Fibroblast of upper back skin (primary cell): ENCODE measurements around the gene FUBP1.
"Not testable (repeated sequence)": the region's sequence is repeated elsewhere in the genome, so short reads cannot be mapped to it uniquely, and the experiment has no call there.

ENCODE experiments used
- DNase-seq: peaks from one replicate; pipeline ENCODE4 v3.0.0-alpha.2; 2013

Gene FUBP1

DNA sequence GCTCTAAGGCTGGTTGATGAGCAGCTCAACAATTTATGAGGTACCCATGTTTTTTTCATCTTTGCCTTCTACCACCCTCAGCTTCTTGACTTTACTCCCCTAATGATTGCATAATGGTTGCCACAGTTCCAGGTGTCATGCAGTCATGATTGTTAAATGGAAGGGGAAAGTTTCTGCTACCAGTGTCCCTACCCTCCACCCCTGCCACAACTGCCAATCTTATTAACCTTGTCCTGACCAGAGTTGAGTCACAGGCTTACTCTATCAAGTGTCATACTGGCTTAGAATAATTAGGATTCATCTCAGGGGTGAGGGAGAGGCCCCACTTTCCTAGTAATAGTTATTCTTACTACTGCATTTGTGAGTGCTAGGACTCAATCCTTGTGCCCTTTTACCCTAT, 7.9 kb upstream of the FUBP1 start:
- no peak for DNase-seq

DNA sequence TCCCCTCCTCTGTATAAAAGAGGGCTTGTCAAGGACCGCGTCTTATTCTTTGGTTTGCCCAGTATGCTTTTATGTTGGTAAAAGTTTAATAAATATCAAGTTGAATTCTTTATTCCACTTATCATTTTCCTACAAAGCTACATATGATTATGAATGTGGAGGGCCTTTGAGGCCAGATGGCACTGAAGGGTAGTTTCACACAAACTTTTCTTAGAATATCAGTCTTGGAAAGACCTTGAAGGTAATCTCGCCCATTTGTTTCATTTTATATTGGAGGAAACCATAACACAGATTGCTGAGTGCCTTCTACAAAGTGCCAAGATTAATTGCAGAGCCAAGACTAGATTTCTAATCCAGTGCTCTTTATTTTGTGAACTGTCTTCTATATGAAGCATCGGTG, 5.8 kb upstream of the FUBP1 start:
- no peak for DNase-seq

- no peak for DNase-seq
These were observed 5.1 kb upstream of the FUBP1 start for GRCh38 chr1:77983997-77984355.

DNA sequence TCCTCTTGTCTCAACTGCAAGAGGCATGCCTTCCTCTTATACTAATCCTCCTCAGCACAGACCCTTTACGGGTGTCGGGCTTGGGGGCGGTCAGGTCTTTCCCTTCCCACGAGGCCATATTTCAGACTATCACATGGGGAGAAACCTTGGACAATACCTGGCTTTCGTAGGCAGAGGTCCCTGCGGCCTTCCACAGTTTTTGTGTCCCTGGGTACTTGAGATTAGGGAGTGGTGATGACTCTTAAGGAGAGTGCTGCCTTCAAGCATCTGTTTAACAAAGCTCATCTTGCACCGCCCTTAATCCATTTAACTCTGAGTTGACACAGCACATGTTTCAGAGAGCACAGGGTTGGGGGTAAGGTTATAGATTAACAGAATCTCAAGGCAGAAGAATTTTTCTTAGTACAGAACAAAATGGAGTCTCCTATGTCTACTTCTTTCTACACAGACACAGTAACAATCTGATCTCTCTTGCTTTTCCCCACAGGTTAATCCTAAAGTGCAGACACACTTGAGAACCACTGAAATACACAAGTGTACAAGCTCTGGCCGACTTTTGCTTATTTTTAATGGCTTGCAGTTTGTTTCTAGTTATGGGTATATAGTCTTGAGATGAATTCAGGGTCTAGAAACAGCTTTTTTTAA, 4.6 kb upstream of the FUBP1 start:
- not testable (repeated sequence) for DNase-seq

DNA sequence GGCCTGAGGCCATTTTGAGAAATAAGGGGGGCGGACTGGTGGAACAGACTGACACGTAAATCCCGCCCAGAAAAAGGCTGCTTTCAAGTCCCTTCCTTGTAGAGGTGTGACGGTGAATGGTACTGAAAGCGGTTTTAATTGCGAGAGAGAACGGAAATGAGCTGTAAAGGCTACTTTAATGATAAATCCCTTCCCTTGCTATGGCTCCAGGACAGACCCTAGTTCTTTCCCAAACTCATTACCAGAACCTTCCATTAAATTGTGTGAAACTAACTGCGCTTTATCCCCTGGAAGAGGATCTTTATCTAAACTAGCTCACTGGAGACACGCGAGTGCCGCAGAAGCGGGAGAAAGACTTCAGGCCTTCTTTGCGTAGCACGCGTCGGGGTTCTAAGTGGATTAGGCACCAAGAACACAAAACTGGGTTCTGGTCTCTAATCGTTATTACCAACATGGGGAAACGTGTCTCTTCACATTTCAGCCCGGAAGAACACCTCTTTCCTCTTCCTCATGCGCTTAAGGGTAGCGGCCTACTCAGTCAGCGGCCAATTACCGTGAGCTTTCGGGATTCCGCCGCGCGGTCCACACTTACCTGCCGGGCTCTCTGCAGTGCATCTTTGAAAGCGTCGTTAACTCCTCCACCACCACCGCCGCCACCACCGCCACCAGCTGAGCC, 441 bp downstream of the FUBP1 start:
- DNase-seq = peak; percentile 88

DNA sequence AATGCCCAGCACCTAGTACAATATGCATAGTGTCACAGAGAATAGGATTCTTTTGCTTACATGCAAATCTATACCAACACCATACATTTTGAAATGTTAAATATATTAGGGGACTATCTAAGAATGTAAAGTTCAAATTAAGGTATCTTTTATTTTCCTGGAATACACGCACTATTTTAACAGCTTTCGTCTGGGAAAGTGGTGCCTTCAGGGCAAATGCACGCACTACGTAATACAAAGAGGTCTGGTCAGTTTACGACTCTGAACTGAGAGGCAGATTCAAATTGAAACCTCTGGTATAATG, 931 bp downstream of the FUBP1 start:
- DNase-seq = no peak

GRCh38 chr1:77976433-77977076, 2.3 kb downstream of the FUBP1 start:
- no peak for DNase-seq

GRCh38 chr1:77975907-77976306, 3.0 kb downstream of the FUBP1 start:
- DNase-seq = no peak

- peak; percentile 44 for DNase-seq
These were observed 3.5 kb downstream of the FUBP1 start for GRCh38 chr1:77975386-77975785.

DNA sequence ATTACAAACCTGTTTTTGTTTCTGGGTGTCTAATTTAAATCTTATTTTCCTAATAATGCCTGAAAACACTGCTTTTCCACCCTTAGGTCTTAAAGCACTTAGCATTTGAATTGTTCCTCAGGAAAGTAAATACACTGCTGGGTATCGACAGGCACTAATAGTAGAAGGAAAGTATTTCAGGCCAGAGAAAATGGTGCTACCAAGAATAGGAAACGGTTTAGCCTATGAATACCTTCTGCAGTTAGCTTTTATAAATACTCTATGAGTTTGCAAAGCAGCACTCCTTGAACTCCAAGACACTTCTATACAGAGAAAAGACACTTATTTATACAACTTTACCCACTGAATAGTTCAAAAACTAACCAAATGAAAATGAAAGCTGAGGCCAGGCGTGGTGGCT, 6.8 kb downstream of the FUBP1 start:
- no peak for DNase-seq

DNA sequence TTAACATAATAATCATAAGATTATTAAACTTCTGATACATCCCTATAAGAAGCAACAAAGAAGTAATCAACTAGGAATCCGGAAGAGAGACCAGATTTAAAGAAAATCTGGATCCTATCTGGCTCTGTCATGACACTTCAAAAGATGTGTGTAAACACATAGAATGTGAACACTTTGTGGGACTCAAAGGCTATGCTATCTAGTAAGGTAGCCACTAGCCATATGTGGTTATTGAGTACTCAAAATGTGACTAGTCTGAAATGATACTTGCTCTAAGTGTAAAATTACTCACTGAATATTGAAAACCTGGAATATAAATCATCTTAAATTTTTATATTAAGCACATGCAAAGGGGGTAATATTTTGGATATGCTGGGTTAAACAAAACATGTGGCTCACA, 8.7 kb downstream of the FUBP1 start:
- DNase-seq = no peak

GRCh38 chr1:77966291-77966690, 12.6 kb downstream of the FUBP1 start:
- DNase-seq = no peak

DNA sequence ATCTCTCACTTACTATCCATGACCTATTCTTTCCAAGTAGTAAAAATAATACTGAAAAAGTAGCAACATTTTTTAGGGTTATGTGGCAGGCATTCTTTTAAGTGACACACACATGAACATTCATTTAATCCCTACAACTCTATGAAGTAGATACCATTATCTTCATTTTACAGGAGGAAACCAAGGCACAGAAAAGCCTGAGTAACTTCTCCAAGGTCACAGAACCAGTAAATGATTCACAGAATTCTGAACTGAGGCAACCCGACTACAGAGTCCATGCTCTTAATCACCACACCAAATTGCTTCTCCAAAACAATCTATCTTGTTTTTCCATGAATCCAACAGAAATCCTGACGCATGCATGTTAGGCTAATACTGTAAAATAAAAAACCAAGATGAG, 17.5 kb downstream of the FUBP1 start:
- no peak for DNase-seq

GRCh38 chr1:77958850-77959249, 20.0 kb downstream of the FUBP1 start:
- no peak for DNase-seq

DNA sequence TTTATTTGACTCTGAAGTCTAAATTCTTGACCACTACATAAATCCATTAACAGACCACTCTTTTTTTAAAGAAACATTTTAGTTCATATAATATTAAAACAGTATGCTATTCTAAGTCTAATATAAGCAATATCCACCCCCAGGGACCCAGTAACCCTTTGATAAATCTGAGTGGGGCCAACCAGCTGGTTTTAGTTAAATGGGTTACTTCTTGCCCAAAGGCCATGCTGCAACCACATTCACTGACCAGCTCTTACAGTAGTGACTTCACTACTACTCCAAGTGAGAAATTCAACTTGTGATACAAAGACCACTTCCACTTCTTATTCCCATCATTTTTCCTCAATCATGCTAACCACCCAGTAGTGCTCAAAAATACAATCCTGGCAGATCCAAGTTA, 20.5 kb downstream of the FUBP1 start:
- no peak for DNase-seq

- DNase-seq = no peak
These were observed 22.4 kb downstream of the FUBP1 start for GRCh38 chr1:77956464-77956863.

DNA sequence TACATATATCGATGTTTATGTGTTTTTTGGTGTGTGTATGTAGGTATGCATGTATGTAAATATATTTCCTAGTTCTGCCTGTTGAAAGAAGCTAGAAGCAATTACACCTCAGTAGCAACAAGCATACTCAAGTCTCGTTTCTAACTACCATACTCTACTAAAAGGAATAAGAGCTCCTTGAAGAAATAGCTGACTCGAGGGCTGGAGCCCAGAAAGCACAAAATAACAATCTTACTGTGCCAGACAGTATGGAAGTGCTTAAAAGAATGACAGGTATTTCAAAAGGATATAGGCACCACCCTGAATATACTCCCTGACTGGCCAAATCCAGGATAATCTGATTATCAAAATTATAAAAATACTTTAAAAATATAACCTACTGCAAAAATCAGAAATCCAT, 23.2 kb downstream of the FUBP1 start:
- no peak for DNase-seq

DNA sequence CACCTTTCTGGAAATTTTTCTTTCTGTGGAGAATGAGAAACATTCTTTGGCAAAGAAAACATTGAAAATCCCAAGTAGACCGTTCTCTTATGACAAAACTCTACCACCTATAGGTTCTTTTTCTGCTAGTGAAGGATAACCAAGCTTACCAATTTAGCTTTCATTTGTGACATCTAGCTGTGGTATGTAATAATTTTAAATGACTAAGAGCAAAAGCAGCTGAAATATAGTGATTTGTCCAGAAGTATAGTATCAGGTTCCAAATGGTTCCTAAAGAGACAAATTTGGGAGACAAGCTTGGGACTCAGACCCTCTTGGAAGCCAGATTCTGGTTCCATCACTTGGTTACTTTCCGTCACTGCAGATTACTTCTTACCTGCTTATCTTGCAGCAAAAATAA, 24.4 kb downstream of the FUBP1 start:
- peak; percentile 35 for DNase-seq

DNA sequence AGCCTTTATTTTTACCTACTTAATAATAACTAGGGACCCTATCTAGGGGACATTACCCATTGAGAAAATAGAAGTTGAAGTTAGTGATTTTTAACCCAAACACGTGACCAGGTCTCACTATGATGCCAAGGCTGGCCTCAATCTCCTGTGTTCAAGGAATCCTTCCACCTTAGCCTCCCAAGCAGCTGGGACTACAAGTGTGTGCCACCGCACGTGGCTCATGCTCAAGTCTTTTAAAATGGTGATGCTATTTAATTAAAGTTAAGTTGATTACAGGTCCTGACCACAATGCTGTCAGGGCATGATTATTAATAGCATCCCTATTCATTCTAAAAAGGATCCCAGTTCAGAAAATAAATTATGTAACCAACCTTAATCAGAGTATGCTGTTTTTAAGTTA, 25.0 kb downstream of the FUBP1 start:
- DNase-seq = no peak

GRCh38 chr1:77951328-77951727, 27.5 kb downstream of the FUBP1 start:
- no peak for DNase-seq

- DNase-seq = no peak
These were observed 28.0 kb downstream of the FUBP1 start for GRCh38 chr1:77950873-77951272.

- DNase-seq = peak; percentile 50
These were observed 29.9 kb downstream of the FUBP1 start for GRCh38 chr1:77948841-77949424.

- DNase-seq = no peak
These were observed 33.5 kb downstream of the FUBP1 start for GRCh38 chr1:77945345-77945744.

- DNase-seq = no peak
These were observed 36.3 kb downstream of the FUBP1 start for GRCh38 chr1:77942400-77943140.
